ENCODE data around the gene TRAF3IP1. TPM values are rescaled to one million over a fixed set of nuclear protein-coding genes. Genes with fewer than 3 reads are reported as not detected.

The TRAF3IP1 gene
- total RNA-seq, 1 experiment from 2014 or later = 11.5 TPM

Other genes starting within 250 kb of the TRAF3IP1 start
- gene ESPNL, start 220.2 kb upstream of the TRAF3IP1 start, total RNA-seq (2014; rRNA removed; shearing (Covaris generic)) = 6.8 and 19.3 TPM in 2 replicates
- gene KLHL30, start 181.8 kb upstream of the TRAF3IP1 start, total RNA-seq (2014; rRNA removed; shearing (Covaris generic)) = 0.07 TPM in 1 of 2 replicates, not detected in the other
- 5.1 and 9.4 TPM in 2 replicates for gene ERFE, start 161.5 kb upstream of the TRAF3IP1 start, total RNA-seq (2014; rRNA removed; shearing (Covaris generic))
- gene ILKAP, start 116.8 kb upstream of the TRAF3IP1 start, total RNA-seq (2014; rRNA removed; shearing (Covaris generic)) = 65.1 and 71.4 TPM in 2 replicates
- 56.0 and 67.5 TPM in 2 replicates for gene HES6, start 80.5 kb upstream of the TRAF3IP1 start, total RNA-seq (2014; rRNA removed; shearing (Covaris generic))
- gene PER2, start 31.9 kb upstream of the TRAF3IP1 start, total RNA-seq (2014; rRNA removed; shearing (Covaris generic)) = 0.86 and 4.3 TPM in 2 replicates
- gene ASB1, start 106.4 kb downstream of the TRAF3IP1 start, total RNA-seq (2014; rRNA removed; shearing (Covaris generic)) = 27.7 and 41.5 TPM in 2 replicates

Measured in G401 (cell line).